Stimulated activated CD4-positive, alpha-beta T cell treated with anti-CD3 and anti-CD28 coated beads, Interleukin-1b, Interleukin-23, amount 100 ng/mL, for 1 hour (primary cell): ENCODE results near the gene PALM2AKAP2.

Source experiments
- DNase-seq, 2 donors: peaks; one replicate each; pipeline ENCODE4 v3.0.0-alpha.2; 2020; ENCODE audit warnings: low read depth in 2 of 2

The PALM2AKAP2 gene

GRCh38 chr9:109771796-109772531, 8.0 kb upstream of the PALM2AKAP2 start:
- no peak for DNase-seq

DNA sequence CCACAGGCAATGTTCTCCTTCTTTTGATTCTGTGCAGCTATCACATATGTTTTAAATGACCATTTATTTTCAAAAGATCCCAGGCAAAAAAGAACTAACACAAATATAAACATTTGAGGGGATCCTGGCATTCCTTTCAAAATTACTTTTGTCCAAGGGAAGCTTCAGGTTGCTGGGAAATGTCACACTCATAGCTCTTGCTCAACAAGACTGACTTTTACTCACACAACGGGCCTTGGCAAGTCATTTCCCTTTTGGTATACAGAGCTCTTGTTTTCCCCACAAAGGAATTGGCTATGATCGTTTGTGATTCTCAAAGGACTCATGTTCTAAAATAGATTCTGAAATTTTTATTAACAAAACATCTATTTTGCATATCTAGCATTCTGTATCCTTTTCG, 4.5 kb upstream of the PALM2AKAP2 start:
- DNase-seq = no peak

GRCh38 chr9:109776391-109776790, 3.6 kb upstream of the PALM2AKAP2 start:
- DNase-seq = no peak

DNA sequence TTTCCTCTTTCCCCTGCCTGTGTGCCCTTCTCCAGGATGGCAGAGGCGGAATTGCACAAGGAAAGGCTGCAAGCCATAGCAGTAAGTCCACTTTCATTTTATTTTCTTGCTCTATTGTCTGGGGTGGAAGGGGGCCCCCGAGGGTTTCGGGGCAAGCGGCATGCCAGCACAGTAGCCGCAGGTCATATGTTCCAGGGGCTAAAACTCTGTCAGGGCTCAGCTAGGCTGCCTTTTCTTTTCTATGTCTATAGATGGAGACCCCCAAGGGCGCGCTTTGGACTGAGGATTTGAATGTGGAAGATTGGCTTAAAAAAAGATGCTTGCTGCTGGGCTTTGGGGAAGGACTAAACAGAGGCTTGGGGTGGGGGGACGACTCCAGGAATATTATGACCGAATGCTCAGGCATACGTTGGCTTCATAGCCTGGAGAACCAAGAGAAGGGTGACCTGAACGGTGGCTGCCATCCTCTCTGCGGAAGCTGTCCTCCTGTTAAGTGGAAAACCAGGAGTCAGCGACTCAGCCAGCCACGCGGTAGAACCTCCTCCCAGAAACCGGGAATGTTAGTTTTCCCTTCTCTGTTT, 545 bp downstream of the PALM2AKAP2 start:
- DNase-seq = no peak

- DNase-seq = no peak
These were observed 1.1 kb downstream of the PALM2AKAP2 start for GRCh38 chr9:109781086-109781485.

DNA sequence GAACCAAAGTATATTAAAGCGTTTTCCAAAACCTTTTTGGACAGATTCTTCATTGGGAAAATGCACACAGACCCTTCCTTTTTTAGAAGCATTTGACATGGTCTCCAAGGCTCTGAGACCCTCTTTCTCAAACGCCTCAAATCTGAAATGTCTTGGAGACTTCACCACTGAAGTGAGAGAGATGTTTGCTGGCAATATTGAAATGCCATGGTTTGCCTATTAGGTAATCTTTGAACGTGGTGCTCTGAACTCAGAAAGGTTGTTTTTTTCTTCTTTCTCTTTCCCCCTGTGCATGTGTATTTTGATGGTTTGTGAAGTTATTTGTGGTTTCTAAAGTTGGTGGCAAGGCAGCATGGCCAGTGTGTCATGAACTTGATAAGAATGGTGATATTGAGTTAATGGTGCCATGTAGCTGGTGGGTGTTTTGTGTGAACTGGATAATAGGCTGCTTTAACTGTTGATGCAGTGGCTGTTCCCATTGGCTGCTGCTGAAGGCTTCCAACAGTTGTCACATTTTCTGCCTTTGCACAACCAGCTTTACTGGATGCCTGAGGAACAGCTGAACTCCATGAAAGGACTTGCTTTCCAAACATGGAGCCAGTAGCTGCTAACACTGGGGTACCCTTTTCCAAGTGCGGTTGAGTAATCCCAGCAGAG, 1.7 kb downstream of the PALM2AKAP2 start:
- no peak for DNase-seq

DNA sequence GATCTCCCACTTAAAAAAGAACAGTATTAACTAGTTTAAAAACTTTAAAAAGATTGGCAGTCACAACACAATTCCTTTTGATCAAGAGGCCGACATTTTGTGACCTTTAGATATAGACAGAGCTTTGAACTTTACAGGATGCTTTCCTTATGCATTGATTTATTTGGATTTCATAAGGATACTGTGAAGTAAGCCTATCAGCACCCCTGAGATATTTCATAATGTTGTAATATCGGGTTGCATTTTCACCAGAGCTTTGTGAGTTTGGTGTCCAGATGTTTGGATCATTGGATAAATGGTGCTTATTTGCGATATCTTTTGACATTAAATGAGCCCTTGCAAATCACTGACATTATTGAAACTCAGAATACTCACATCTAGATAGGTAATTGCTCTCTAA, 7.7 kb downstream of the PALM2AKAP2 start:
- DNase-seq = no peak

GRCh38 chr9:109789556-109789955, 9.6 kb downstream of the PALM2AKAP2 start:
- DNase-seq = no peak

DNA sequence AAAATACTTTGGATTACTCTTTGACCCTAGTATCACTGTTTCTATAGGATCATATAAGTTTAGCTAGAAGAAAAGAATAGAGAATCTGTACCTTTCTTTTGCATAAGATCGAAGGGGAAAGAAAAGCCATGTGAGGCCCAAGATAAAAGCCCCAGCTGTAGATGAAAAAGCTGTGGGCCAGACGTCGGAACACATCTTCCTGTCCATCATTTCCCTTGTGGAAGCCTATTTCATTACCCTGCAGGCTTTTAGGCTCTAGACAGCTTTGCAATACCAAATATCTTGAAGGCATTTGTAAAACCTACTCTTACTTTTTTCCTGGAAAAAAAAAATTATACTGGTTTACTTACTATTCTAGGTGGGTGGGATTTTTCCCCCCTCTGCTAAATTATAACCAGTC, 10.0 kb downstream of the PALM2AKAP2 start:
- no peak for DNase-seq

GRCh38 chr9:109791003-109791677, 11.1 kb downstream of the PALM2AKAP2 start:
- DNase-seq = no peak

- DNase-seq = no peak
These were observed 11.7 kb downstream of the PALM2AKAP2 start for GRCh38 chr9:109791747-109792146.

DNA sequence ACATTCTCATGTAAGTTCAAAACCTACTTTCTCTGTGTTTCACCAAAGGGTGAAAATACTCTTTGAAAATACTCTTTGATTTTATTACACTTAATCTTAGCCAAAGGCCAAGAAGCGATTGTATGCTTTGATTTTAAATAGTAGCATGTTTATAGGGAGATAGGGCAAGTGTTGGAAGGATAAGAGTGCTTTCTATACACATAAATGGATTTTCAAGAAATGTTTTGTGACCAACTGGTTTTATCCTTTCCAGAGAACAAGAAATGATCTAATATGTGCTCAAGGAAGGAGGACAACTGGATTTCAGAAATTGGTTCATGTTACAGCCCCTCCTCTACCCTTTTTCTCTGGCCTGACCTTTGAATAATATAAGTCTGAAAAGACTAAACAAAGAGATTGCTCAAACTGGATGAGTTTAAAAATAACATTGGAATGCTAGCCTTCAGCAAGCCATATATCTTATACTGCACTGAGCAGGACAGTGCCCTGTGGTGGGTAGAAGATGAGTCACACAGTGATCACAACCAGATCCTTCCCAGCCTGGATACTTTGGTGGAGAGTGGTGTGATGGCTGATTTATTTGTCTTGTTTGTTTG, 13.1 kb downstream of the PALM2AKAP2 start:
- DNase-seq = no peak

DNA sequence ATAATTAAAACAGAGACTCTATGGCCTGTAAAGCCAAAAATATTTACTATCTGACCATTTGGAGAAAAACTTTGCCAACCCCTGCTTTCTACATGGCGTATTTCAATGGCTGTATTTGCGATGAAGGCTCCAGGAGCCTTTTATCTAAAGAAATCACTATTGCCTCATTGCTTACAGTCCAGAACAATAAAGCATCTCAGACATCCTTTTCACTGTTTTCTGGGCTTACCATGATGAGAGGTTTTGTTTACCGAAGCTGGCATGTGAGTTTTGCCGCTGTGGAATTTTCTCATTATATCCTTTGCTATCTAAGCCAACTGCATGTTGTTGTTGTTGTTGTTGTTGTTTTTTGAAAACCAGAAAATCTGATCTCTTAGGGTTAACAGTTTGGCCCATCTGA, 13.9 kb downstream of the PALM2AKAP2 start:
- DNase-seq = no peak

- no peak for DNase-seq
These were observed 14.5 kb downstream of the PALM2AKAP2 start for GRCh38 chr9:109794361-109795012.

- no peak for DNase-seq
These were observed 15.6 kb downstream of the PALM2AKAP2 start for GRCh38 chr9:109795613-109796012.

- no peak for DNase-seq
These were observed 16.1 kb downstream of the PALM2AKAP2 start for GRCh38 chr9:109796078-109796477.

GRCh38 chr9:109797006-109797405, 17.0 kb downstream of the PALM2AKAP2 start:
- no peak for DNase-seq

DNA sequence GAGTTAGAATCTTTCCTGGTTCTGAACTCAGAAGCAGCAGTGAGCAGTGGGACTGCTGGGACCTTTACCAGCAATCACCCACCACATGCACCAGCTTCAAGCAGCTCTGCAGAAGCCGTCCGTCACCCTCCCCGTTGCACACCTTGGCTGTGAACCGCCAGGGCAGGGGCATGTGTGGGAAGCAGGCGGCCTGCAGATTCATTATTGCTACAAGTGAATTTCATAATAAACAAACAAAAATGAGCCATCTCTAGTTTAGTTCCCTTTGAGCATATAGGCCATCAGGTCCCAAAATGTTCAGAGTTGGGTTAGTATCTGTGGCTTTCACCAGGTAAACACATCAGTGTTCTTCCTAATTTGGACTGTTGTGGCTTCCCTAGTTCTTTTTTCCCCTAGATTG, 17.5 kb downstream of the PALM2AKAP2 start:
- no peak for DNase-seq

GRCh38 chr9:109799141-109799540, 19.1 kb downstream of the PALM2AKAP2 start:
- no peak for DNase-seq

DNA sequence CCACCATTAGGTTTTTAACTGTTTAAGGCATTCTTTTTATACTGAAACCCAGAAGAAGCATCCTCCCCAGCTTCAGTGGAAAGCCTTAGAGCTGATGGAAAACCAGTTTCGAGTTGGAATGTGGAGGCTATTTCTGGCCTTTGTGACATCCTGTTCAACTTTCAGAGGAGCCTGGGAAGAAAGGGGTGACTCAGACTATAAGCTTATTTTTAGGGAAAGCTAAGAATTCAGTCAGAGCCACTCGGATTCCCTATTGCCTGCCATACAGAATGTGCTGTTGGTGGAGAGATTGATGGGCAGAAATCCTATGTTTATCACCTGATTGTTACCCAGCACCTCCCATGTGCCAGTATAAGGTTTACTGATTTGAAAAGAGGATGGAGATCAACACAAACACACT, 19.8 kb downstream of the PALM2AKAP2 start:
- no peak for DNase-seq

GRCh38 chr9:109801484-109801883, 21.5 kb downstream of the PALM2AKAP2 start:
- no peak for DNase-seq

DNA sequence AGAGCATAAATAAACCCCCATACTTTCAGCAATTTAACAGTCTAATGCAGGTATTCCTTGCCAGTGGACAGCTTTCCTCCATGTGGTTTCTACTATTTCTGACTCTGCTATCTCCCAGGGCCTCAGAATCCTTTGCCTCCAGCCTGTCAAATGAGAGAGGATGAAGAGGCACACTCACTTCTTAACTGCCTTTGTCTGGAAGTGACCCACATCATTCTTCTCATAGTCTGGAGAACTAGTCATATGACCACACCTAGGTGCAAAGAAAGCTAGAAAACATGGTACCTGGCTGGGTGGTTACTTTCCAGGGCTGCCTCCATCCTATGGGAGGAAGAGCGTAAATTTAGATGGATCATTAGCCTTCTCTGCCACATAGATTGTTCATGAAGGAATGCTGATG, 22.5 kb downstream of the PALM2AKAP2 start:
- DNase-seq = no peak
